GM12875 (cell line): ENCODE data around the gene CCR5.

ENCODE experiments used
- H3K4me3 ChIP-seq: one replicate; pipeline ENCODE4 v1.5.1; 2011; ENCODE audit warnings: low read depth, low read length, control low read depth
- TF ChIP-seq, protein P1 (sequence below): IDR thresholded peaks from 2 replicates; pipeline ENCODE4 v1.5.1; 2011; ENCODE audit warnings: low read depth, mild to moderate bottlenecking, control low read depth, inconsistent platforms, low read length, moderate library complexity, borderline replicate concordance; ENCODE audit not compliant: insufficient read depth

Gene CCR5

DNA sequence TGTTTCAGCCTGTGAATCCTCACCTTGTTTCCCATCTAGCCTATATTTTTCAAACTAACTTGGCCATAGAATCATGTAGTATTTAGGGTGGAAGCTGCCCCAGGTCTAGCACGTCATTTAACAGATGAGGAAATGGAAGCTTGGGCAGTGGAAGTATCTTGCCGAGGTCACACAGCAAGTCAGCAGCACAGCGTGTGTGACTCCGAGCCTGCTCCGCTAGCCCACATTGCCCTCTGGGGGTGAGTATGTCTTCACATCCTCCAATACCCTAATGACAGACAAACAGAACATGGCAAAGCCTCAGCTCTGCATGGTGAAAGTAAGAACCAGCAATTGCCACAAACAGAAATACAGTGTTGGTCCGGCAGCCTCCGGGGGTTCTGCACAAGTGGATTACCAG is 2.2 kb upstream of the CCR5 start:
- TF ChIP-seq, protein P1, sequence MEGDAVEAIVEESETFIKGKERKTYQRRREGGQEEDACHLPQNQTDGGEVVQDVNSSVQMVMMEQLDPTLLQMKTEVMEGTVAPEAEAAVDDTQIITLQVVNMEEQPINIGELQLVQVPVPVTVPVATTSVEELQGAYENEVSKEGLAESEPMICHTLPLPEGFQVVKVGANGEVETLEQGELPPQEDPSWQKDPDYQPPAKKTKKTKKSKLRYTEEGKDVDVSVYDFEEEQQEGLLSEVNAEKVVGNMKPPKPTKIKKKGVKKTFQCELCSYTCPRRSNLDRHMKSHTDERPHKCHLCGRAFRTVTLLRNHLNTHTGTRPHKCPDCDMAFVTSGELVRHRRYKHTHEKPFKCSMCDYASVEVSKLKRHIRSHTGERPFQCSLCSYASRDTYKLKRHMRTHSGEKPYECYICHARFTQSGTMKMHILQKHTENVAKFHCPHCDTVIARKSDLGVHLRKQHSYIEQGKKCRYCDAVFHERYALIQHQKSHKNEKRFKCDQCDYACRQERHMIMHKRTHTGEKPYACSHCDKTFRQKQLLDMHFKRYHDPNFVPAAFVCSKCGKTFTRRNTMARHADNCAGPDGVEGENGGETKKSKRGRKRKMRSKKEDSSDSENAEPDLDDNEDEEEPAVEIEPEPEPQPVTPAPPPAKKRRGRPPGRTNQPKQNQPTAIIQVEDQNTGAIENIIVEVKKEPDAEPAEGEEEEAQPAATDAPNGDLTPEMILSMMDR, result peak; percentile 64
- H3K4me3 ChIP-seq, result no peak overlapping the region

DNA sequence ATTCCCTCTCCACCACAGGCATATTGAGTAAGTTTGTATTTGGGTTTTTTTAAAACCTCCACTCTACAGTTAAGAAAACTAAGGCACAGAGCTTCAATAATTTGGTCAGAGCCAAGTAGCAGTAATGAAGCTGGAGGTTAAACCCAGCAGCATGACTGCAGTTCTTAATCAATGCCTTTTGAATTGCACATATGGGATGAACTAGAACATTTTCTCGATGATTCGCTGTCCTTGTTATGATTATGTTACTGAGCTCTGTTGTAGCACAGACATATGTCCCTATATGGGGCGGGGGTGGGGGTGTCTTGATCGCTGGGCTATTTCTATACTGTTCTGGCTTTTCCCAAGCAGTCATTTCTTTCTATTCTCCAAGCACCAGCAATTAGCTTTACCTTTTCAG is 1.6 kb upstream of the CCR5 start:
- no peak overlapping the region for H3K4me3 ChIP-seq
- TF ChIP-seq, protein P1, result no peak

DNA sequence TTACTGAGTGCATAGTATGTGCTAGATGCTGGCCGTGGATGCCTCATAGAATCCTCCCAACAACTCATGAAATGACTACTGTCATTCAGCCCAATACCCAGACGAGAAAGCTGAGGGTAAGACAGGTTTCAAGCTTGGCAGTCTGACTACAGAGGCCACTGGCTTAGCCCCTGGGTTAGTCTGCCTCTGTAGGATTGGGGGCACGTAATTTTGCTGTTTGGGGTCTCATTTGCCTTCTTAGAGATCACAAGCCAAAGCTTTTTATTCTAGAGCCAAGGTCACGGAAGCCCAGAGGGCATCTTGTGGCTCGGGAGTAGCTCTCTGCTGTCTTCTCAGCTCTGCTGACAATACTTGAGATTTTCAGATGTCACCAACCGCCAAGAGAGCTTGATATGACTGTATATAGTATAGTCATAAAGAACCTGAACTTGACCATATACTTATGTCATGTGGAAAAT is 1.0 kb upstream of the CCR5 start:
- H3K4me3 ChIP-seq, result no peak overlapping the region
- TF ChIP-seq, protein P1, result no peak

DNA sequence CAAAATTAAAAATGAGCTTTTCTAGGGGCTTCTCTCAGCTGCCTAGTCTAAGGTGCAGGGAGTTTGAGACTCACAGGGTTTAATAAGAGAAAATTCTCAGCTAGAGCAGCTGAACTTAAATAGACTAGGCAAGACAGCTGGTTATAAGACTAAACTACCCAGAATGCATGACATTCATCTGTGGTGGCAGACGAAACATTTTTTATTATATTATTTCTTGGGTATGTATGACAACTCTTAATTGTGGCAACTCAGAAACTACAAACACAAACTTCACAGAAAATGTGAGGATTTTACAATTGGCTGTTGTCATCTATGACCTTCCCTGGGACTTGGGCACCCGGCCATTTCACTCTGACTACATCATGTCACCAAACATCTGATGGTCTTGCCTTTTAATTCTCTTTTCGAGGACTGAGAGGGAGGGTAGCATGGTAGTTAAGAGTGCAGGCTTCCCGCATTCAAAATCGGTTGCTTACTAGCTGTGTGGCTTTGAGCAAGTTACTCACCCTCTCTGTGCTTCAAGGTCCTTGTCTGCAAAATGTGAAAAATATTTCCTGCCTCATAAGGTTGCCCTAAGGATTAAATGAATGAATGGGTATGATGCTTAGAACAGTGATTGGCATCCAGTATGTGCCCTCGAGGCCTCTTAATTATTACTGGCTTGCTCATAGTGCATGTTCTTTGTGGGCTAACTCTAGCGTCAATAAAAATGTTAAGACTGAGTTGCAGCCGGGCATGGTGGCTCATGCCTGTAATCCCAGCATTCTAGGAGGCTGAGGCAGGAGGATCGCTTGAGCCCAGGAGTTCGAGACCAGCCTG is 984 bp downstream of the CCR5 start:
- H3K4me3 ChIP-seq, result no peak overlapping the region
- TF ChIP-seq, protein P1, result no peak

DNA sequence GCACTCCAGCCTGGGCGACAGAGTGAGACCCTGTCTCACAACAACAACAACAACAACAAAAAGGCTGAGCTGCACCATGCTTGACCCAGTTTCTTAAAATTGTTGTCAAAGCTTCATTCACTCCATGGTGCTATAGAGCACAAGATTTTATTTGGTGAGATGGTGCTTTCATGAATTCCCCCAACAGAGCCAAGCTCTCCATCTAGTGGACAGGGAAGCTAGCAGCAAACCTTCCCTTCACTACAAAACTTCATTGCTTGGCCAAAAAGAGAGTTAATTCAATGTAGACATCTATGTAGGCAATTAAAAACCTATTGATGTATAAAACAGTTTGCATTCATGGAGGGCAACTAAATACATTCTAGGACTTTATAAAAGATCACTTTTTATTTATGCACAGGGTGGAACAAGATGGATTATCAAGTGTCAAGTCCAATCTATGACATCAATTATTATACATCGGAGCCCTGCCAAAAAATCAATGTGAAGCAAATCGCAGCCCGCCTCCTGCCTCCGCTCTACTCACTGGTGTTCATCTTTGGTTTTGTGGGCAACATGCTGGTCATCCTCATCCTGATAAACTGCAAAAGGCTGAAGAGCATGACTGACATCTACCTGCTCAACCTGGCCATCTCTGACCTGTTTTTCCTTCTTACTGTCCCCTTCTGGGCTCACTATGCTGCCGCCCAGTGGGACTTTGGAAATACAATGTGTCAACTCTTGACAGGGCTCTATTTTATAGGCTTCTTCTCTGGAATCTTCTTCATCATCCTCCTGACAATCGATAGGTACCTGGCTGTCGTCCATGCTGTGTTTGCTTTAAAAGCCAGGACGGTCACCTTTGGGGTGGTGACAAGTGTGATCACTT is 2.0 kb downstream of the CCR5 start:
- H3K4me3 ChIP-seq, result no peak overlapping the region

DNA sequence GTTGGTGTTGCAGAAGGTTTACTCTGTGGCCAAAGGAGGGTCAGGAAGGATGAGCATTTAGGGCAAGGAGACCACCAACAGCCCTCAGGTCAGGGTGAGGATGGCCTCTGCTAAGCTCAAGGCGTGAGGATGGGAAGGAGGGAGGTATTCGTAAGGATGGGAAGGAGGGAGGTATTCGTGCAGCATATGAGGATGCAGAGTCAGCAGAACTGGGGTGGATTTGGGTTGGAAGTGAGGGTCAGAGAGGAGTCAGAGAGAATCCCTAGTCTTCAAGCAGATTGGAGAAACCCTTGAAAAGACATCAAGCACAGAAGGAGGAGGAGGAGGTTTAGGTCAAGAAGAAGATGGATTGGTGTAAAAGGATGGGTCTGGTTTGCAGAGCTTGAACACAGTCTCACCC is 4.0 kb downstream of the CCR5 start:
- TF ChIP-seq, protein P1, result no peak
- no peak overlapping the region for H3K4me3 ChIP-seq

More for the DNA sequence above, 2.0 kb downstream of the CCR5 start:
- TF ChIP-seq, protein P1, result peak; percentile 68
